NCI-H82 treated with DMSO at 0.1 percent for 48 hours (cell line): Measurements from ENCODE around the gene METAP1D.
"Not testable (repeated sequence)": the region's sequence is repeated elsewhere in the genome, so short reads cannot be mapped to it uniquely, and the experiment has no call there.

Experiments
- DNase-seq: peaks from one replicate; lab custom pipeline; 2025; ENCODE audit not compliant: unreplicated experiment; lab: John Stamatoyannopoulos, UW

The METAP1D gene

DNA sequence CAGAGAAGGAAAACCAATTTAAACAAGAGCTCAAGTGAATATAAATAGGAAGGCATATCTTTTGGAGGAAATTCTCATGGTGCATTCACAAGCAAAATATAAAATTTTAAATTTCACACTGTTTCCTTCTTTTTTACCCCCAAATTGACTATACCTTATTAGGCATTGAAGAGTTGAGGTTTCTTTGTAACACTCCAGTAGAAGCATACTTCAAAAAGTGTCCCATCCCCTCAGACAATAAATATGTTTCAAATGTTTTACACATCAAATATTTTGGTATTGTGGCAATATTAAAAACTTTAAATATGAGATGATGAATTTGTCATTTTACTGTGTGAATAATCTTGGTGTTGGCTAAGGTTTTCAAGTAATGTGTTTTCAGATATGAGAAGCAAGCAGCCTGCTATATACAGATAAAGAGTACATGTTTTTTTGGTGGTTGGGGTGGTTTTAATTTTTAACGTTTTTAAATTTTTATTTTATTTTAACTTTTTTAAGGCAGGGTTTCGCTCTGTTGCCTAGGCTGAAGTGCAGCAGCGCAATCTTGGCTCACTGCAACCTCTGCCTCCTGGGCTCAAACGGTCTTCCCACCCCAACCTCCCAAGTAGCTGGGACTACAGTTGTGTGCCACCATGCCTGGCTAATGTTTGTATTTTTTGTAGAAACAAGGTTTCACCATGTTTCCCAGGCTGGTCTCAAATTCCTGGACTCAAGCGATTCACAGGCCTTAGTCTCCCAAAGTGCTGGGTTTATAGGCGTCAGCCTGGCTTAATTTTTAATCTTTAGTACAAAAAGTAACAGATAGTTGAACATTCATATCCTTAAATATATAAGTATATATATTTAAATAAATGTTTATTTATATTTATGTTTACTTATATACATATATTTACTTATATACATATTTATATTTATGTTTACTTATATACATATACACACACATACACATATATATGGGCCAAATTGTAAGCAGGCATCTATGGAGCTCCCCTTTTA, 49.1 kb downstream of the METAP1D start:
- no peak for DNase-seq

- DNase-seq = no peak
Observed at GRCh38 chr2:172049567-172050120, 49.9 kb downstream of the METAP1D start.

DNA sequence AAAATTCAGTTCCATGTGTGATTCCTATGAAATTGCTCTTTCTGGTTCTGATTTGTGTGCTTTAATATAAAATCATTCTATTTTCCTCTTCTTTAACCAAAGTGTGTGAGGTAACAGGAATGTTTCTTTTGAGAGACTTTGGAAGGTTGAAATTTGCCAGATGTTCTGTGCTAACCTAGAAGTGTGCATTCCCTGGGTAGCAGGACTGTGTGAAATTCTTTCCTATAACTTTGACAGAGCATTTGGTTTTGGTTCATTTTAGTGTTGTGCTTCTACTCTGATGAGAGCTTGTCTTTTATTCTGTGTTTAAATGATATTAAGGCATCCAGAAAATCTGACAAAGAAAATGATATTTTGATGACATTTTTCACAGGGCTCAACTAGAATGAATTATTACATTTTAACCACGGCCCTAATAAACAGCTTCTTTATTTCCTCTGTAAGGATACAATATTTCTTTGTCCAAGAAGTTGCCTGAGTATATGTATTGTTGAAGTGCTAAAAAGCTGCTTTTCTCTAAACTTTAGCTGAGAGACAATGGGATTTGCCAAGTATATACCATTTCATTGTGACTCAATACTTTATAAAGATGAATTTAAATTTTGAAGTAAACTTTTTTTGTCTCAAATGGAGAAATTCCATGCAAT, 50.8 kb downstream of the METAP1D start:
- DNase-seq = no peak

- DNase-seq = no peak
Observed at GRCh38 chr2:172052000-172052983, 52.5 kb downstream of the METAP1D start.

DNA sequence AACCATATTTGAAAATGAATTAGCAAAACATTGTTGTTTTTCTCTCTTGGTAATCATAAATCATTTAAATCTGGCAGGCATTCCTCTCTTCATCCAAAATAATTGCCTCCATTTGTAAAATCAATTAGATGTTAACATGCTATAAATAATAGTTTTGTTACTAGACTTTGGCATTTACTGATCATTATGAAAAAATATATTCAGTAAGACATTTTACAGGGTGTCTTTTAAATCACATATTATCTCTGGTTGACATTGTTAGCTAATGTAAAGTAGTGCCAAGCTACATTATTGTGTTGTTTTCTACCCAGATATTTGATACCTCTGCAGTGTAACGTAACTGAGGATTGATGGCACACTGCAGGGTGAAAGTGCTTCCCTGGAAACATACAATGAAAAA, 53.7 kb downstream of the METAP1D start:
- DNase-seq = no peak

DNA sequence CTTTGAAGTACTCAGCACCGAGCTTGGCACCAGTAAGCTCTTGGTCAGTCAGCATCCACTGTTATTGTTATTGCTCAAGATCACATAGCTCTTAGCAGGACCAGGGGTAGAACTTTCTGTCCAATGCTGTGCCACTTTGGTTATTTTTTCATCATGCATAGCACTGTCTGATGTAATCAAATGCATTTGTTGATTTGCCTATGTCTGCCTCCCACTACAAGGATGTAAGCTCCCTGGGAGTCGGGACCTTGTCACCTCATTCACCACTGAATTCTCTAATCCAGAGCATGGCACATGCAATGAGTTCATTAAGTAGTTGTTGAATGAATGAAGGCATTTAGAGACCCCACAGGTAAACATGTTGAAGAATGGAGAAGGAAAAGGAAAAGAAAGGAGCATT, 56.5 kb downstream of the METAP1D start:
- no peak for DNase-seq

DNA sequence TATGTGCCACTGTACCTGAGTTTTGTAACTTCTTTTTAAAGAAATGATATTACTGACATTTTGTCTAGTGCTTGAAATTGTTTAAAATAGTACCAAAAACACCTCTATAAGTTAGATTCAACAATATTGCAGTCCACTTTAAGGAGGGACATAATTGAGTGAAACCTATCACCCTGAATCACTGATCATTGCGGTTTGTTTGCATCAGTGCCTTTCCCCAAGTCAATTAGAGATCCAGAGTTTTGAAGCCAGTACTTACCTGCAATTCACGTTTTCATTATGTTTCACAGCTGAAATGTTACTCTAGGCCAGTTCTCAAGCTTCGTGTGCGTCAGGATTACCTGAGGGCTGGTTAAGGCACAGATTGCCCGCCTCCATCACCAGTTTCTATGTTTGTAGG, 58.9 kb downstream of the METAP1D start:
- DNase-seq = no peak

DNA sequence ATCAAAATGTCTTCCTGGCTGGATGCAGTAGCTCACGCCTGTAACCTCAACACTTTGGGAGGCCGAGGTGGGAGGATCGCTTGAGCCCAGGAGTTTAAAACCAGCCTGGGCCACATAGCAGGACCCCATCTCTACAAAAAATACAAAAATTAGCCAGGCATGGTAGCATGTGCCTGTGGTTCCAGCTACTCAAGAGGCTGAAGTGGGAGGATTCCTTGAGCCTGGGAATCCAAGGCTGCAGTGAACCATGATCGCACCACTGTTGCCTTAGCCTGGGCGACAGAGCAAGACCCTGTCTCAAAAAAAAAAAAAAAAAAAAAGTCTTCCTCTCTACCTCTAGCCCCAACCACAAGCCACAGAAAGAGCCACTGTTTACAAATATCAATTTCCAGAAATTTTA, 60.4 kb downstream of the METAP1D start:
- not testable (repeated sequence) for DNase-seq

- no peak for DNase-seq
Observed at GRCh38 chr2:172062402-172063004, 62.8 kb downstream of the METAP1D start.

GRCh38 chr2:172063446-172063845, 63.7 kb downstream of the METAP1D start:
- no peak for DNase-seq

GRCh38 chr2:172065111-172065510, 65.4 kb downstream of the METAP1D start:
- DNase-seq = no peak

DNA sequence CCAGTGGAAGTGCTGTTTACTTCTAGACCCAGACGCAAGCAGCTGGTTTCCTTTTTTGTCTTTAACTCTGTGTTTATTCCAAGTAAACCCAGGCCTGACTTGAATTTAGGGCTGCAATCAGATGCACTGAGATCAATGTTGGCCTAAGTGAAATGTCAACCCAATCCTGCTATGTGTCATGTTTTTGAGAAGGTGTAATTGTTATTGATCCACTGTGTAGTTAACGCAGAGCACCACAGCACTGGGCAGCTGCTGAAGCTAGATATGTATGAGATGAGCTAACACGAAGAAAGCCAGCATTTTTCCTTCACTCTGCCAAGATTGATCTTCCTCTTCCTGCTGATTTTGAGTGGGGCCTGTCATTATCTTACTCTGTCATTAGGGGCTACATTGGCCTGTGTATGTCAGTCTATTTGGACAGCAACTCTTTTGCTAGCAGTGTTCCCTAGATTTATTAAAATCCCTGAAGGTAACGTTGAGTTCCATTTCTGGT, 66.7 kb downstream of the METAP1D start:
- no peak for DNase-seq

DNA sequence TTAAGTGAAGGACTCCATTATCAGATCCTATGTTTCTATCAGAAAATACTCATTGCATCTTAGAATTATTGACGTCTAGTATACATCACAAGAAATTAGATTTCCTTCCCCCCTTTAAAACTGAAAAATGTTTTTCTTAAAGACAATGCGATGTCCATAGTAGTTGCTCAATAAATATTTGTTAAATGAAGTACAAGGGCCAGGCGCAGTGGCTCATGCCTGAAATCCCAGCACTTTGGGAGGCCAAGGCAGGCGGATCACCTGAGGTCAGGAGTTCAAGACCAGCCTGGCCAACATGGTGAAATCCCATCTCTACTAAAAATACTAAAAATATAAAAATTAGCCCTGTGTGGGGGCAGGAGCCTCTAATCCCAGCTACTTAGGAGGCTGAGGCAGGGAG, 68.2 kb downstream of the METAP1D start:
- DNase-seq = not testable (repeated sequence)

DNA sequence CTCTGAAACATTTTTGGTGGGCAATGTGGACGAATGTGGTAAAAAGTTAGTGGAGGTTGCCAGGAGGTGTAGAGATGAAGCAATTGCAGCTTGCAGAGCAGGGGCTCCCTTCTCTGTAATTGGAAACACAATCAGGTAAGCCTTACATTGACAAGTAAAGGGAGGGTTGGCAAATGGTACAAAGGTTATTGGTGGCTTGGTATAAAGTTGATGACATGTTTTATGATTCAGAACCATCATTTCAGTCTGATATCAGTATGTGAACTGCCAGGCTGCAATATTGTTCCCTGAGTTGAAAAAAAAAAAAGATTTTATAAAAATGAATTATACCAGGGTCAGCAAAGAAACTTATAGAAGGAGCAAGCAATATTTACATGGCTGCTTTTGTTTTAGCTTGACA, 71.2 kb downstream of the METAP1D start:
- no peak for DNase-seq

- DNase-seq = no peak
Observed at GRCh38 chr2:172072303-172072702, 72.5 kb downstream of the METAP1D start.

DNA sequence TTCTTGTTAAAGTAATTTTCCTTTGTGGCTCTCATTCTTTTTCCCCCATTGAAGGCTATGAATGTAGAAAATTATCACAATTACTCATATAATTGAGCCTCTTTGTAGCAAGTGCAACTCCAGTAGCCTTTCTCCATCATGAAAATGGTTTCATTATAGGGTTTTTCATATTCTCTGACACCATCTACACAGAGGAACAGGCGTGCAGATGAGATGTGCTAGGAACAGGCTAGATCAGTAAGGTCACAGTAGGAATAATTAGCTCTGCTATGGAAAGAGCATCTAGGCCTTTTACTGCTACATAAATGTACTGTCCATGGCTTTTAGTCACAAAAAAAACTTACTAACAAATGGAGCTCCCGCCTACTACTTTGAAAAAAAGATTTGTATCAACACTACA, 73.0 kb downstream of the METAP1D start:
- DNase-seq = no peak

- DNase-seq = no peak
Observed at GRCh38 chr2:172073518-172073917, 73.8 kb downstream of the METAP1D start.

DNA sequence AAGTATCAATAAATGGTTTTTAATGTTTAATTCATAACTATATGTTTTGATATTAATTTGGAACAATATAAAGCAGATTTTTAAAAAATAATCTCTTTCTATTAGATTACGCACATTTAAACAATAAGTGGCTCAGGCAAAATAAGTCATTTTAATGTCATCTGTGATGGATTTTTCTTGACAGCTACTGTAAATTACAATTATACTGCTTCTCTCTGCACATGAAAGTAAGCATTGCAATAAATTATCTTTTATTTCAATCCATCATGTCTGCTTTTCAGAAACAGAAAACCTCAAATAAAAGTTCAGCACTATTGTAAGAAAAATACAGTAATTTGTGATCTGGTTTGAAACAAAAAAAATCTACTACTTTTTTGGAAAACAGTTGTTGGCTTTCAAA, 74.5 kb downstream of the METAP1D start:
- no peak for DNase-seq

DNA sequence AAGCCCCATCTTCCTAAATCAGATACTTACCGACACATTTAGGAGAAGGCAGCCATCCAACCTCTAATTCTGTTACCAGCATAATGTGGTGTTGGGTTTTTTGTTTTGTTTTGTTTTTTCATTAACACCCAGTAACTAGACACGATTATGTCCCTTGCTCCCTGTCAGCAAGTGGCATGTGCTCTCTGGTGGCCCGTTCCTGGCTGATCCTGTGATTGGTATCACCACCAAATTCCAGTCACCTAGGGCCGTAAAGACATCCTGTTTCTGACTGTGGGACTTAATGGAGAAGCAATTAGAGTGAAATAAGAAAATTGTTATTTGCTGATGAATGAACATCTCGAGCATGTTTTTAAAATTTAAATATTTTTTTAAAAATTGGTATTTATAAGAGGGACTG, 79.7 kb downstream of the METAP1D start:
- DNase-seq = no peak
